Measurements from ENCODE around the gene EFHD2. TPM values are rescaled to one million over a fixed set of nuclear protein-coding genes. Genes with fewer than 3 reads are reported as not detected.

Gene EFHD2
- total and polyA plus RNA-seq, 8 donors = 36.2 to 191 (median 84.1) TPM

GRCh38 chr1:15400627-15401026 lies 9.1 kb upstream of the EFHD2 start:
- Histone ChIP-seq H3K9me3 (peaks cover 4 to 8% (median 5%) of the 10 kb centered on the region in 4 donors), H3K36me3 (no peaks in the 10 kb centered on the region), H3K27ac (peak overlapping the region in 2 of 5 donors; percentile 14 to 31), H3K4me1 (no peaks in the 10 kb centered on the region), H3K4me3 (no peak overlapping the region), H3K27me3 (no peaks in the 10 kb centered on the region)
- intact Hi-C loops (cut with DNase I; ENCODE audit: low total_unique reads) = no loop called here
- no peak for TF ChIP-seq POLR2AphosphoS5 (IDR thresholded peaks at IDR 0.05)
- TF ChIP-seq CTCF (IDR thresholded peaks at IDR 0.05) = no peak
- no peak for TF ChIP-seq POLR2A (IDR thresholded peaks at IDR 0.05)
- no peak for TF ChIP-seq EP300 (IDR thresholded peaks at IDR 0.05)
- no peak for DNase-seq
- WGBS, 5 donors = 54 to 62% (median 55%) methylated on average over 3 of the region's 3 CpGs

GRCh38 chr1:15401391-15402055 lies 8.2 kb upstream of the EFHD2 start:
- no peak for TF ChIP-seq EP300 (IDR thresholded peaks at IDR 0.05)
- H3K36me3 ChIP-seq = no peaks in the 10 kb centered on the region
- H3K4me1 ChIP-seq = peaks cover 0 to under 1% (median 0%) of the 10 kb centered on the region in 4 donors
- intact Hi-C loops (cut with DNase I; ENCODE audit: low total_unique reads) = no loop called here
- WGBS, 5 donors = 78 to 83% (median 82%) methylated on average over 7 of the region's 7 CpGs
- H3K9me3 ChIP-seq = peaks cover 4 to 8% (median 5%) of the 10 kb centered on the region in 4 donors
- no peak for DNase-seq
- no peak overlapping the region for H3K4me3 ChIP-seq
- no peaks in the 10 kb centered on the region for H3K27me3 ChIP-seq
- peak overlapping the region in 1 of 5 donors; percentile 31 for H3K27ac ChIP-seq

GRCh38 chr1:15402809-15403450 lies 6.8 kb upstream of the EFHD2 start:
- peaks cover 0 to 13% (median 5%) of the 10 kb centered on the region in 4 donors for H3K4me1 ChIP-seq
- 90 to 95% (median 94%) methylated on average over 5 of the region's 5 CpGs for WGBS, 5 donors
- no peaks in the 10 kb centered on the region for H3K36me3 ChIP-seq
- no peaks in the 10 kb centered on the region for H3K27me3 ChIP-seq
- H3K4me3 ChIP-seq = no peak overlapping the region
- H3K27ac ChIP-seq = no peak overlapping the region
- peaks cover 4 to 8% (median 5%) of the 10 kb centered on the region in 4 donors for H3K9me3 ChIP-seq
- TF ChIP-seq POLR2A (IDR thresholded peaks at IDR 0.05) (no peak), POLR2AphosphoS5 (IDR thresholded peaks at IDR 0.05) (no peak), CTCF (IDR thresholded peaks at IDR 0.05) (no peak), EP300 (IDR thresholded peaks at IDR 0.05) (no peak)
- no peak for DNase-seq
- intact Hi-C loops (cut with DNase I; ENCODE audit: low total_unique reads) = no loop called here

GRCh38 chr1:15403962-15404580 lies 5.6 kb upstream of the EFHD2 start:
- WGBS, 5 donors = 91 to 96% (median 94%) methylated on average over 9 of the region's 9 CpGs
- H3K27me3 ChIP-seq = no peaks in the 10 kb centered on the region
- H3K4me1 ChIP-seq = peaks cover 2 to 17% (median 8%) of the 10 kb centered on the region in 4 donors
- TF ChIP-seq POLR2AphosphoS5 (IDR thresholded peaks at IDR 0.05) (no peak), EP300 (IDR thresholded peaks at IDR 0.05) (no peak), CTCF (IDR thresholded peaks at IDR 0.05) (no peak), POLR2A (IDR thresholded peaks at IDR 0.05) (no peak)
- no peak overlapping the region for H3K4me3 ChIP-seq
- peaks cover 4 to 8% (median 5%) of the 10 kb centered on the region in 4 donors for H3K9me3 ChIP-seq
- DNase-seq = no peak
- no peaks in the 10 kb centered on the region for H3K36me3 ChIP-seq
- intact Hi-C loops (cut with DNase I; ENCODE audit: low total_unique reads) = no loop called here
- no peak overlapping the region for H3K27ac ChIP-seq
